SK-N-SH (cell line): ENCODE measurements around the gene ATL2. TPM values are rescaled to one million over a fixed set of nuclear protein-coding genes. Genes with fewer than 3 reads are reported as not detected.

Source experiments
- CTCF ChIA-PET: fragments of 300-600, 350-600 bp; formaldehyde crosslinking; extraction: SDS; loops from one replicate; lab custom pipeline; 2021; lab: Yijun Ruan, JAX
- POLR2A ChIA-PET: fragments of 350-600 bp; sonication (Branson Sonifier 250); formaldehyde crosslinking; extraction: SDS; loops from one replicate; lab custom pipeline; 2020; ENCODE audit warnings: antibody characterized with exemption, inconsistent platforms; lab: Yijun Ruan, JAX
- DNase-seq: peaks from one replicate; pipeline ENCODE4 v3.0.0; 2012
- H2AFZ ChIP-seq: fragments of 200-600 bp; sonication (generic); 2 replicates; pipeline ENCODE4 v1.8.1; 2016; ENCODE audit warnings: antibody characterized with exemption, mild to moderate bottlenecking, low read depth
- H3F3A ChIP-seq: fragments of 200-600 bp; sonication (generic); replicated peaks from 2 replicates; pipeline ENCODE3; 2016; ENCODE audit warnings: antibody characterized with exemption, mild to moderate bottlenecking; ENCODE audit not compliant: insufficient read depth
- H3K27ac ChIP-seq, 2 experiments: fragments of 200-500 bp in 1 of 2; fragments of 200-600 bp in 1 of 2; sonication (Bioruptor generic) in 1 of 2; sonication (generic), shearing (Covaris generic) in 1 of 2; 2 replicates each; pipeline versions ENCODE4 v1.5.1 to v1.6.1; 2014 to 2016; ENCODE audit warnings: low read depth in 2 of 2, inconsistent platforms in 1 of 2, low read length in 1 of 2, mild to moderate bottlenecking in 1 of 2, mixed read lengths in 1 of 2
- H3K27me3 ChIP-seq: fragments of 200-600 bp; sonication (generic), shearing (Covaris generic); 2 replicates; pipeline ENCODE4 v1.6.1; 2016; ENCODE audit warnings: mixed run types; ENCODE audit not compliant: insufficient read depth
- H3K36me3 ChIP-seq, 2 experiments: fragments of 200-500 bp in 1 of 2; fragments of 200-600 bp in 1 of 2; sonication (Bioruptor generic) in 1 of 2; sonication (generic) in 1 of 2; replicated peaks in 1 of 2; 2 replicates each; pipeline versions ENCODE3 to v1.5.1; 2014 to 2016; ENCODE audit warnings: low read length in 1 of 2, mild to moderate bottlenecking in 1 of 2; ENCODE audit not compliant: insufficient read depth in 2 of 2, control insufficient read depth in 1 of 2
- H3K4me1 ChIP-seq, 2 experiments: fragments of 200-500 bp in 1 of 2; fragments of 200-600 bp in 1 of 2; sonication (Bioruptor generic) in 1 of 2; sonication (generic), shearing (Covaris generic) in 1 of 2; 2 replicates each; pipeline versions ENCODE4 v1.5.1 to v1.6.1; 2014 to 2016; ENCODE audit warnings: low read depth in 1 of 2, low read length in 1 of 2, mixed run types in 1 of 2; ENCODE audit not compliant: insufficient read depth in 2 of 2, control insufficient read depth in 1 of 2
- H3K4me2 ChIP-seq: fragments of 200-600 bp; sonication (generic), shearing (Covaris generic); 2 replicates; pipeline ENCODE4 v1.6.1; 2017; ENCODE audit warnings: mixed run types
- H3K4me3 ChIP-seq, 2 experiments: fragments of 200-500 bp in 1 of 2; fragments of 200-600 bp in 1 of 2; sonication (Bioruptor generic) in 1 of 2; sonication (generic), shearing (Covaris generic) in 1 of 2; 2 replicates each; pipeline versions ENCODE4 v1.5.1 to v1.8.1; 2014 to 2016; ENCODE audit warnings: low read depth in 2 of 2, inconsistent platforms in 1 of 2, low read length in 1 of 2, mild to moderate bottlenecking in 1 of 2, mixed read lengths in 1 of 2, moderate library complexity in 1 of 2
- H3K79me2 ChIP-seq: fragments of 200-600 bp; sonication (generic); 2 replicates; pipeline ENCODE4 v1.8.1; 2017; ENCODE audit warnings: mild to moderate bottlenecking; ENCODE audit not compliant: insufficient read depth
- H3K9ac ChIP-seq: fragments of 200-600 bp; sonication (generic); 2 replicates; pipeline ENCODE4 v1.6.1; 2017; ENCODE audit warnings: mixed run types
- H3K9me2 ChIP-seq: fragments of 200-600 bp; sonication (generic); 2 replicates; pipeline ENCODE4 v1.6.1; 2017; ENCODE audit warnings: mixed run types
- H3K9me3 ChIP-seq: fragments of 200-600 bp; sonication (generic); 2 replicates; pipeline ENCODE4 v1.6.1; 2017; ENCODE audit warnings: mixed run types, mild to moderate bottlenecking, moderate library complexity
- H4K20me1 ChIP-seq: fragments of 200-600 bp; sonication (generic); 2 replicates; pipeline ENCODE4 v1.6.1; 2017; ENCODE audit warnings: mild to moderate bottlenecking, mixed run types; ENCODE audit not compliant: insufficient read depth
- CHD2 ChIP-seq: fragments of 150-350 bp; IDR thresholded peaks from 2 replicates; pipeline ENCODE4 v1.6.1; 2018; ENCODE audit warnings: low read length; ENCODE audit not compliant: partially characterized antibody
- CTCF ChIP-seq: fragments of 200-600 bp; sonication (generic); IDR thresholded peaks from 2 replicates; pipeline ENCODE4 v1.6.1; 2017; ENCODE audit warnings: antibody characterized with exemption, mild to moderate bottlenecking, moderate library complexity
- FOSL2 ChIP-seq: IDR thresholded peaks from 2 replicates; pipeline ENCODE4 v1.4.0; 2012; ENCODE audit warnings: low read depth, mild to moderate bottlenecking, moderate library complexity, borderline replicate concordance
- GABPA ChIP-seq: IDR thresholded peaks from 2 replicates; pipeline ENCODE4 v1.4.0; 2012; ENCODE audit warnings: low read depth, mild to moderate bottlenecking
- JUND ChIP-seq: IDR thresholded peaks from 2 replicates; pipeline ENCODE4 v1.4.0; 2012
- MEF2A ChIP-seq: IDR thresholded peaks from 2 replicates; pipeline ENCODE4 v1.4.0; 2012; ENCODE audit warnings: low read depth, borderline replicate concordance
- MXI1 ChIP-seq: IDR thresholded peaks from 2 replicates; pipeline ENCODE4 v1.6.1; 2012; ENCODE audit warnings: mild to moderate bottlenecking, low read depth, low read length, improper control_type of control experiment
- SMC3 ChIP-seq: IDR thresholded peaks from 2 replicates; pipeline ENCODE4 v1.6.1; 2012; ENCODE audit warnings: low read depth, low read length, improper control_type of control experiment
- TCF12 ChIP-seq: IDR thresholded peaks from 2 replicates; pipeline ENCODE4 v1.4.0; 2012
- TEAD4 ChIP-seq: IDR thresholded peaks from 2 replicates; pipeline ENCODE4 v1.4.0; 2012; ENCODE audit warnings: mild to moderate bottlenecking, borderline replicate concordance; ENCODE audit not compliant: insufficient read depth
- USF1 ChIP-seq: IDR thresholded peaks from 2 replicates; pipeline ENCODE4 v1.4.0; 2012; ENCODE audit warnings: low read depth, borderline replicate concordance
- YY1 ChIP-seq: IDR thresholded peaks from 2 replicates; pipeline ENCODE4 v1.4.0; 2012; ENCODE audit warnings: low read depth, mild to moderate bottlenecking
- ZBTB33 ChIP-seq: IDR thresholded peaks from 2 replicates; pipeline ENCODE4 v1.4.0; 2012; ENCODE audit warnings: low read depth, borderline replicate concordance
- WGBS: methylation state at CpG from one replicate; pipeline ENCODE4 v1.1.6; 2017; ENCODE audit warnings: low lambda C conversion rate; 5-methylcytosine and 5-hydroxymethylcytosine counted together
- polyA plus RNA-seq, 3 experiments: library from polyadenylated mRNA; depleted of rRNA; stranded (reverse); fragments of >200 nt; gene quantifications; 2 replicates each; pipeline ENCODE4 v1.2.3, GENCODE V29; 2012
- TF ChIP-seq, protein P1 (sequence below): fragments of 150-350 bp; IDR thresholded peaks from 2 replicates; pipeline ENCODE4 v1.6.1; 2016; ENCODE audit warnings: mild to moderate bottlenecking, low read depth, low read length

The ATL2 gene
- polyA plus RNA-seq, 1 of the 3 experiments (the other 2 are of a cell fraction): 55.8 TPM

DNA sequence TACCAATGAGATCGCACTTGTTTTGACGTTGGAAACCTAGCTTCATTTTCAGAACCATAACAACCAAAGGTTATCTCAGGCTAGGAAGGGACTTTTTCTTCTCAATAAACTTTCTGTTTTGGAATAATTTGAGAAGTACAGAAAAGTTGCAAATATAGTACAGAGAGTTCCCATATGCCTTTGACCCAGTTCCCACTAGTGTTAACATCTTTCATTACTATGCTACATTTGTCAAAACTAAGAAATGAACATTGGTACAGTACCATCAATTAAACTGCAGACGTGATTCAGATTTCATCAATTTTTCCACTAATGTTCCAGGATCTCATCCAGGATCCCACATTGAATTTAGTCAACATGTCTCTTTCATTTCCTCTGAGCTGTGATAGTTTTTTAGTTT, 111.6 kb downstream of the ATL2 start:
- no peak overlapping the region for H3K9ac ChIP-seq
- no peaks in the 10 kb centered on the region for H3K79me2 ChIP-seq
- no peak overlapping the region for H3K4me3 ChIP-seq
- no peak overlapping the region for H3K4me2 ChIP-seq
- POLR2A ChIA-PET: interaction anchor here (1.2 kb wide), 1 partner anchor 189 kb away, joined by 4 read pairs; the partner anchor contains the start of gene CYP1B1
- no peak for DNase-seq
- no peaks in the 10 kb centered on the region for H3F3A ChIP-seq
- no peak overlapping the region for H2AFZ ChIP-seq
- no peaks in the 10 kb centered on the region for H4K20me1 ChIP-seq
- TF ChIP-seq SMC3: no peak
- no peak for TF ChIP-seq FOSL2
- TF ChIP-seq MXI1: no peak
- TF ChIP-seq CTCF: no peak
- TF ChIP-seq ZBTB33: no peak
- no peak for TF ChIP-seq YY1
- TF ChIP-seq TCF12: no peak
- no peak for TF ChIP-seq USF1
- H3K4me1 ChIP-seq: peaks cover 0 to 2% of the 10 kb centered on the region in 2 experiments; a peak in 1 of 4 replicates
- 84% methylated on average over 3 of the region's 3 CpGs for WGBS
- no peaks in the 10 kb centered on the region for H3K27me3 ChIP-seq
- no peaks in the 10 kb centered on the region for H3K9me2 ChIP-seq
- no peak overlapping the region for H3K27ac ChIP-seq
- CTCF ChIA-PET: interaction anchor here (1.0 to 5.5 kb wide), 7 partner anchors 9 to 869 kb away, joined by 3 to 27 read pairs (median 3); partner anchors contain the start of gene CYP1B1
- H3K9me3 ChIP-seq: no peaks in the 10 kb centered on the region
- H3K36me3 ChIP-seq: no peaks in the 10 kb centered on the region

GRCh38 chr2:38264396-38265221, 112.5 kb downstream of the ATL2 start:
- Histone ChIP-seq H3K27ac (no peak overlapping the region), H3K27me3 (no peaks in the 10 kb centered on the region), H3K4me3 (no peak overlapping the region), H3K36me3 (no peaks in the 10 kb centered on the region), H4K20me1 (no peaks in the 10 kb centered on the region), H3K79me2 (no peaks in the 10 kb centered on the region), H3K4me2 (no peak overlapping the region), H3K9me3 (no peaks in the 10 kb centered on the region), H3K9ac (no peak overlapping the region), H2AFZ (no peak overlapping the region), H3K9me2 (no peaks in the 10 kb centered on the region), H3F3A (no peaks in the 10 kb centered on the region), H3K4me1 (peaks cover 0 to 2% of the 10 kb centered on the region in 2 experiments; a peak in 1 of 4 replicates)
- CTCF ChIA-PET: interaction anchor here (1.1 to 5.5 kb wide), 7 partner anchors 10 to 280 kb away, joined by 3 to 27 read pairs (median 5); partner anchors contain the start of gene CYP1B1
- POLR2A ChIA-PET: interaction anchor here (1.2 kb wide), 2 partner anchors 188 kb away, joined by 4 to 8 read pairs; partner anchors contain the start of gene CYP1B1
- 62% methylated on average over 4 of the region's 4 CpGs for WGBS
- TF ChIP-seq JUND: no peak
- TF ChIP-seq, protein P1, sequence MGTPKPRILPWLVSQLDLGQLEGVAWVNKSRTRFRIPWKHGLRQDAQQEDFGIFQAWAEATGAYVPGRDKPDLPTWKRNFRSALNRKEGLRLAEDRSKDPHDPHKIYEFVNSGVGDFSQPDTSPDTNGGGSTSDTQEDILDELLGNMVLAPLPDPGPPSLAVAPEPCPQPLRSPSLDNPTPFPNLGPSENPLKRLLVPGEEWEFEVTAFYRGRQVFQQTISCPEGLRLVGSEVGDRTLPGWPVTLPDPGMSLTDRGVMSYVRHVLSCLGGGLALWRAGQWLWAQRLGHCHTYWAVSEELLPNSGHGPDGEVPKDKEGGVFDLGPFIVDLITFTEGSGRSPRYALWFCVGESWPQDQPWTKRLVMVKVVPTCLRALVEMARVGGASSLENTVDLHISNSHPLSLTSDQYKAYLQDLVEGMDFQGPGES: no peak
- no peak for TF ChIP-seq GABPA
- TF ChIP-seq MEF2A: no peak
- no peak for TF ChIP-seq CHD2
- no peak for TF ChIP-seq TEAD4
- TF ChIP-seq FOSL2: no peak
- no peak for TF ChIP-seq MXI1
- DNase-seq: no peak
